ENCODE results near the gene ABCD2.
"Not testable (repeated sequence)": the region's sequence is repeated elsewhere in the genome, so short reads cannot be mapped to it uniquely, and the experiment has no call there.

The ABCD2 gene

GRCh38 chr12:39572551-39572950, 47.1 kb downstream of the ABCD2 start:
- no peak for TF ChIP-seq CTCF (IDR thresholded peaks at IDR 0.05; ENCODE audit: low read depth, low read length, missing control alignments)
- no peak for DNase-seq (ENCODE audit: extremely low read depth, low read depth)
- H3K4me3 ChIP-seq (replicated peaks; ENCODE audit: low read depth, low read length): no peak overlapping the region

GRCh38 chr12:39571351-39571750, 48.3 kb downstream of the ABCD2 start:
- no peak for DNase-seq (ENCODE audit: extremely low read depth, low read depth)
- H3K4me3 ChIP-seq (replicated peaks; ENCODE audit: low read depth, low read length): no peak overlapping the region
- no peak for TF ChIP-seq CTCF (IDR thresholded peaks at IDR 0.05; ENCODE audit: low read depth, low read length, missing control alignments)

- no peak overlapping the region for H3K4me3 ChIP-seq (replicated peaks; ENCODE audit: low read depth, low read length)
- TF ChIP-seq CTCF (IDR thresholded peaks at IDR 0.05; ENCODE audit: low read depth, low read length, missing control alignments): no peak
- no peak for DNase-seq (ENCODE audit: extremely low read depth, low read depth)
Observed at GRCh38 chr12:39553476-39553875, 66.1 kb downstream of the ABCD2 start.

DNA sequence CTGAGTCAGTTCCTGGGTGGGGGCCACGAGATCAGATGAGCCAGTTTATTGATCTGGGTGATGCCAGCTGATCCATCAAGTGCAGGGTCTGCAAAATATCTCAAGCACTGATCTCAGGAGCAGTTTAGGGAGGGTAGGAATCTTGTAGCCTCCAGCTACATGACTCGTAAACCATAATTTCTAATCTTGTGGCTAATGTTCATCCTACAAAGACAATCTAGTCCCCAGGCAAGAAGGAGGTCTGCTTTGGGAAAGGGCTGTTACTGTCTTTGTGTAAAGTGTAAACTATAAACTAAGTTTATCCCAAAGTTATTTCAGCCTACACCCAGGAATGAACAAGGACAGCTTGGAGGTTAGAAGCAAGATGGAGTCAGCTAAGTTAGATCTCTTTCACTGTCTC, 75.4 kb downstream of the ABCD2 start:
- not testable (repeated sequence) for H3K4me3 ChIP-seq (replicated peaks; ENCODE audit: low read depth, low read length); DNase-seq (ENCODE audit: extremely low read depth, low read depth)

DNA sequence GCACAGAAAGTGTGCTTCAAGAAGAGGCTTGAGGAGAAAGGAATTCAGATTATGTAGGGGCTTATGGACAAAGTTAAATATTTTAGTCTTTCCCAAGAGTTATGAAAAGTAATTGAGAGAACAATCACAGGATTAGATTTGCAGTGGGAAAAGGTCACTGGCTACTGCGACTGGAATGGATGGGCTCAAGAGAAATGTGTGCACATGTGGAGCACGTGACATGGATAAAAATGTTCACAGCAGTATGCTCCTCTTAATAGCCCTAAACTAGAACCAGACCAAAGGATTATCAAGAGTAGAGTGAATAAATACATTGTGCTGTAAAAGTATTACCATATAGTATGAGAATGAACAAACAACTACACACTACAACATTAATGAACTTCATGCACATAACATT, 78.1 kb downstream of the ABCD2 start:
- no peak for DNase-seq (ENCODE audit: extremely low read depth, low read depth)
- no peak for TF ChIP-seq CTCF (IDR thresholded peaks at IDR 0.05; ENCODE audit: low read depth, low read length, missing control alignments)

GRCh38 chr12:39538679-39539104, 80.9 kb downstream of the ABCD2 start:
- no peak for TF ChIP-seq CTCF (IDR thresholded peaks at IDR 0.05; ENCODE audit: low read depth, low read length, missing control alignments)
- DNase-seq (ENCODE audit: extremely low read depth, low read depth): no peak
- H3K4me3 ChIP-seq (replicated peaks; ENCODE audit: low read depth, low read length): no peak overlapping the region

More for the DNA sequence above, 78.1 kb downstream of the ABCD2 start:
- no peak overlapping the region for H3K4me3 ChIP-seq (replicated peaks; ENCODE audit: low read depth, low read length)

- TF ChIP-seq CTCF (IDR thresholded peaks at IDR 0.05; ENCODE audit: low read depth, low read length, missing control alignments): no peak
- no peak for DNase-seq (ENCODE audit: extremely low read depth, low read depth)
- H3K4me3 ChIP-seq (replicated peaks; ENCODE audit: low read depth, low read length): no peak overlapping the region
Observed at GRCh38 chr12:39533951-39534350, 85.7 kb downstream of the ABCD2 start.

Data from HFF-Myc (cell line).